GM12873 (cell line): Measurements from ENCODE around the gene STH.

Experiments used
- CTCF ChIP-seq: IDR thresholded peaks from 2 replicates; pipeline ENCODE4 v1.5.1; 2012; ENCODE audit warnings: low read depth, mild to moderate bottlenecking, moderate library complexity, low read length, control low read depth; ENCODE audit not compliant: insufficient read depth; ENCODE audit errors: missing control alignments

STH gene

GRCh38 chr17:46001390-46002310 is 2.6 kb downstream of the STH start:
- TF ChIP-seq CTCF = no peak

GRCh38 chr17:46002311-46002972 is 3.4 kb downstream of the STH start:
- TF ChIP-seq CTCF = peak; percentile 92

- TF ChIP-seq CTCF = no peak
These were observed 3.9 kb downstream of the STH start for GRCh38 chr17:46002973-46003316.

GRCh38 chr17:46003907-46004748 is 5.1 kb downstream of the STH start:
- TF ChIP-seq CTCF = no peak

GRCh38 chr17:46007461-46007965 is 8.5 kb downstream of the STH start:
- TF ChIP-seq CTCF = no peak

GRCh38 chr17:46008591-46008990 is 9.5 kb downstream of the STH start:
- no peak for TF ChIP-seq CTCF
